CD4-positive, alpha-beta T cell treated with Interleukin-6 at 100 ng/mL for 8 hours (primary cell): ENCODE measurements around the gene SPNS3.

Experiments
- DNase-seq: peaks from one replicate; pipeline ENCODE4 v3.0.0-alpha.2; 2020; ENCODE audit warnings: mixed read lengths, low spot score

SPNS3 gene

DNA sequence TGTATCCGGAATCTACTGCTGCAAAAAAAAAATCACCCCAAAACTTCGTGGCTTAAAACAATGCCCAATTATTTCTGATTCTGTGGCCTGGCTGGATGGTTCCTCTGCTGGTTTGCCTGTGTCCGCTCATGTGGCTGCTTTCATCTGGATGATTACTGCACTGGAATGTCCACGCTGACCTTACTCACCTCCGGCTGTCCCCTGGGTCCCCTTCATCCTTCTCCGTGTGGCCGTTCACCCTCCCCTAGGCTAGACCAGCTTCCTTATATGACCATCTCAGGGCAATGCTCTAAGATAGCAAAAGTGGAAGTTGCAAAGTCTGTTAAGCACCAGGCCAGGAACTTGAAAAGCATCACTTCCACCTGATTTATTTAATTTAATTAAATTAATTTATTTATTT, 33.5 kb downstream of the SPNS3 start:
- DNase-seq, result no peak

DNA sequence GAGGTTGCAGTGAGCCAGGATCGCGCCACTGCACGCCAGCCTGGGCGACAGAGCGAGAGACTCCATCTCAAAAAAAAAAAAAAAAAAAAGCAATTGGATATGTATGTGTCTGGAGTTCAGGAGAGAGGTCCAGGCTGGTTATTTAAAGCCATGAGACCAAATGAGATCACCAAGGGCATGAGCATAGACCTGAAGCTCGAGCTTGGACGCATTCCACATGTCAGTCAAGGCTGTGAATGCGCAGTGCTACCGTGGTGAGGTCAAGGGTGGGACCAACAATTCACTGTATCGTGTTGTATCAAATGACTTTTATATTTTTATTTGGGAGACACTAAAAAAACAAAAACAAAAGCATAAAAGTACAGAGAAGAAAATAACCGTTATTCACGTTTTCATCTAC, 35.8 kb downstream of the SPNS3 start:
- DNase-seq, result no peak

DNA sequence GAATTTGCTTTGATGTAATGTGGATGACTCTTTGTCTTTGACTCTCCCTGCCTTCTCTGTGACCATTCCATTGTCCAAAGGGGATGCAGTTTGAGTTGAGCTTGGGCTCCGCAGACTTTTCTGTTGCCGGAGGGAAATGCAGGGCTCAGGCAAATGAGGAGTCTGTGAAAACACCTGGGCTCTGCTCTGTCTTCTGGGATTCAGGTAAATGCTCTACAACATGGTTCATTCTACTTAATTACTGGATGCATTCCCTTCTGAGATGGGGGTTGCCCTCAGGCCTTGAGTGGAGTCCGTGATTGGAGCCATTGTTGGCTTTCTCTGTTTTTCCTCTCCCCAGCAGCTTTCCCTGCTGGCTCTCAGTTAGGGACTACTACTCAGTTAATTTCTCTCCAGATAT, 38.5 kb downstream of the SPNS3 start:
- DNase-seq, result no peak

DNA sequence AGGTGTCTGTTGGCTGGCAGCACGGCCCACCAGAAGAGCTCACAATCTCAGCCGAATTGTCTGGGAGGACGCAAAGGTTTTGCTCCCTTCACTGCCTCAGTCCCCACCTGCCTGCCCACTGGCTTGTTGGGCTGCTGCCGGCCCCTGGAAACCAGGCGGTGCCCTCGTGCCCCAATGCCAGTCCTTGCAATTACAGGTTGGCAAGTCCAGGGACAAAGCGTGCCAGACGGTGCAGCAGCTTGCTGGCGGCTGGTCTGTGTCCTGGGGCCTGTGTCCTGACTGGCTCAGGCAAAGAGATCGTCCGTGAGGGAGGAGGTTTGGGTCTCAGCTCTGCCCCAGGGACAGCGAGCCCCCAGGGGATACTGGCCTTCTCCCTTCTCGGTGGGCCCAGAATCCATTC, 40.4 kb downstream of the SPNS3 start:
- DNase-seq, result no peak

DNA sequence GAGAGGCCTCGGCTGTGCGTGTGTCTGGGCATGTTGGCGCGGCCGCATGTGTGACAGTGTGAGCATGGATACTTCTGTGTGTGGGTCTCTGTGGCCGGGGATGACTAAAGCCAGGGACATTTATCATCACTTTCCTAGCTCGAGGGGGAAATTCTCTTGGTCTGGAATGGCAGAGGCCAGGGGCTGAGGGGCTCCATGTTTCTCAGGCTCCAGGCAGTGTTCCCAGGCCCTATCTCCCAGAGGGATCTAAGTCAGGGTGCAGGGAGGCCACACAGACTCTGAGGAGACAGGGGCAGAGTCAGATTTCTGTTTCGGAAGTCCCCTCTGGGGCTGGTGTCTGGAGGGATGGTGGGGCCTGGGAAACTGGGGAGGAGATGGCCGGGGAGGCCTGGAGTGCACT, 41.3 kb downstream of the SPNS3 start:
- DNase-seq, result no peak

DNA sequence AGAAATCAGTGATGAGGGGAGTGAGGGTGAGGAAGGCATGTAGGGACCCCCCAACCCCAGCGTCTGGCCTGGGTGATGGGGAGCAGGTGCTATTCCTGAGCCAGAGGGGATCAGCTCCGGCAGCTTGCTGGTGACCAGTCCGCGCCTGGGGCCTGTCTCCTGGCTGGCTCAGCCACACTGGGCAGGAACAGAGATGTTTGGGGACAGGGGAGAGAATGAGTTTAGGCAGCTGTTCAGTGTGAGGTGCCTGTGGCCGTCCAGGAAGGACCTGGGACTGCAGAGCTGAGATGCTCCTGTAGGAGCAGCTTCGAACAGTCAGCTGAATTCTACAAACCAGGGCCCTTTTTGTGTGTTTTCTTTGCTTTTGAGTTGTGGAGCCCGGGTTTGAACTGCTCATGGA, 41.7 kb downstream of the SPNS3 start:
- DNase-seq, result no peak

DNA sequence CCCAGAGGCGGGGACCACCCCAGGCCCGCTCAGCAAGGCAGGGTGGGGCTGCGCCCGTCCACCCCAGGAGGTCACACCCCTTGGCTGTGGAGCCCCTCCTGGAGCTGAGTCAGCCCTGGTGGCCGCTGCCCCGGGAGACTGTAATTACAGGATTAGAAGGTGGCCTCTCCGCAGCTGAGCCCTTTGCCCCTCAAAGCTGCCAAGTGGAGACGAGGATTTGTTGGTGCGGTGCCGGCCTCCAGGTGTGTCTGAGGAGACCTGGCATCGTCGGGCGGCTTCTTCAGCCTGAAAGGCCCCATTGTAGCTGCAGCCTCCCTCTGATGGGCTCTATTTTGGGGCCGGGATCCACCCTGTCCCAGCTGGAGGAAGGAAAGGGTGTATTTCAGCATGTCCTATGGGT, 42.3 kb downstream of the SPNS3 start:
- DNase-seq, result no peak

DNA sequence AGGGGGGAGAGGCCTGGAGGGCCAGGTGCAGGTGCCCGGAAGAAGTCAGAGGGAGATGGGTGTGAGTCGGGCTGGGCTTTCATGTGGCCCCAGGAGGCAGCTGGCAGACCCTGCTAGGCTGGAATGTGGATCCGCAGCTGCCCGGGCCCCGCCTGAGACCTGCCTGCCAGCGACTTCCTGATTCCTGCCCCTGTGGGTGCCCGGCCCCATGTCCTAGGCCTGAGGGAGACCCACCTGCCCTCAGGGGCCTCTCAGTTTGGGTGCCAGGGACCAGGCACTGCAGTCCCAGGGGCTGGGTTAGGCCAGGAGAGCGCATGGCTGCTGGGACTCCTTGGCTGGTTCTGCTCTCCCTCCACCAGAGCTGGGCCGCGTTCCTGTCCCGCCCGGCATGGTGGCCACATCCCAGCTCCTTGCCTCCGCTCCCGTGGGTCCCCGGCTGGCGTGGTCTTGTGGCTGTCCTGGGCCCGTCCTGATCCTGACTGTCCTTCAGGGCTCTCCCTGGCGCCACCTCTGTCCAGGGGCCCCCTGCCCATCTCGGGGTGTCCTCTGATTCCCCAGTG, 42.9 kb downstream of the SPNS3 start:
- DNase-seq, result no peak

DNA sequence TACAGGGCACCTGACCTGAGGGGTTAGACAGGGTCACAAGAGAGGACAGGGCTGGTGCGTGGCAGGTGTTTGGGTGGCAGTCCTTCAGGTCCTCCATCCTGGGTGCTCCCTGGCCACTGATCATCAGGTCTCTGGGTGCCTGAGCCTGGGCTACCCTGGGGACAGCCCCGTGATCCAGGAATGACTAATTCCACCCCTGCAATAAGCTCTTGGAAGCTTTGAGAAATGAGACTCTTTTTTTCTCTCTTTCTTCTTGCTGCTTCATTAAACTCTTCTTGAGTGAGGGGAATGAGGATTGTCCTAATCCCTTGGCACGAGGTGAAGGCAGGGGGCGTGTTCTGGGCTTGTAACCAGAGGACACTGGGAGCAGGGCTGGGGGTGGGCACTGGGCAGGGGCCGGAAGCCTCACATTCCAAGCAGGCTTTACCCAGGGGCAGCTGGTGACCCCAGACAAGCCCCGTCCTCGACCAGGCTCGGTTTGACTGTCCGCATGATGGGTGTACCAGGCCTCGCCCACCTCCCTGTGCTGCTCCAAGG, 43.6 kb downstream of the SPNS3 start:
- DNase-seq, result no peak

DNA sequence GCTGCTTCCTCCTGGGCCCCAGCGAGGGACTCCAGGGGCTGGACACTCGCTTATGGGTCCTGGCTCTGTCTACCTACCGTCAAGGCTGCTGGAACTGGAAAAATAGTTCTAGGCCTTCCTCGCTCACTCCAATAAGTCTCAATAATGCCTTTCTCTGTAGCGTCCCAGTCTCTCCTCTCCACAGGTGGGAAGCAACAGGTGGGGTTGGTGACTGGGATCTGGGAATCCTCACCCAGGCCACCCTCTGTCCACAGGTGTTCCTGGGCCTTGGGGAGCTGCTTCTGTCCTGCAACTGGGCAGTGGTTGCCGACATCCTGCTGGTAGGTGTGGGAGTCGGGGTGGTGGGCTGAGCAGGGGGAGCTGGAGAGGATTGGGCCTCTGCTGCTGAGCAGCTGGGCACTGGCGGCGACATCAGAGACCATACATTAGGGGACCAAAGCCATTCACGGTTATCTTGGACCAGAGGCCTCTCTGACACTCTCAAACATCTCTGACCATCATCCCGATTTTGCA, 44.6 kb downstream of the SPNS3 start:
- DNase-seq, result no peak

DNA sequence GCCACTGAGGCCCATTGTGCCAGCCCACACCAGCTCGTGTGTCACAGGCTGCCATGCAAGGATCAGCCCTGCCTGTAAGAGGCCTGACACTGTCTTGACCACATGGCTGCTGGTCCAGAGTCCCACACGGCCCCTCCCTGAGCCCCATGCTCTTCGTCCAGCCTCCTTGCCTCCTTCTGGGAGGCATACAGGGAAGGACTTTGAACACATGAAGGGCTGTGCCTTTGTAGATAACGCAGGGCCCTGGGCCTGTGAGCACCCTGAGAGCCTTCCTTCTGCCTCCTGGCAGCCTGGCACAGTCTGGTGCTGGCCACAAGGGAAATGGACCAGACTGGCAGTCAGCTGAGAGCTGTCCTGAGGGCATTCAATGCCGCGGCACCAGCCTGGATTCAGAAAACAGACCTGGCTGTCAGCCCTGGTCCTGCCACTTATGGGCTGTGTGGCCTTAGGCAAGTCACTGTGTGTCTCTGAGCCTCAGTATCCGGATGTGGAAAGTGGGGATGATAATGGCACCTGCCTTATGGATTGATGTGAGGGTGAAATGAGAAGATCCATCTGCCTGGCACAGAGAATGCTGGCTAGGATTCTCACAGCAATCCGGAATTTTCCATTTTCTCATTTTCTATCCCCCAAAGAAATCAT, 45.7 kb downstream of the SPNS3 start:
- DNase-seq, result no peak

DNA sequence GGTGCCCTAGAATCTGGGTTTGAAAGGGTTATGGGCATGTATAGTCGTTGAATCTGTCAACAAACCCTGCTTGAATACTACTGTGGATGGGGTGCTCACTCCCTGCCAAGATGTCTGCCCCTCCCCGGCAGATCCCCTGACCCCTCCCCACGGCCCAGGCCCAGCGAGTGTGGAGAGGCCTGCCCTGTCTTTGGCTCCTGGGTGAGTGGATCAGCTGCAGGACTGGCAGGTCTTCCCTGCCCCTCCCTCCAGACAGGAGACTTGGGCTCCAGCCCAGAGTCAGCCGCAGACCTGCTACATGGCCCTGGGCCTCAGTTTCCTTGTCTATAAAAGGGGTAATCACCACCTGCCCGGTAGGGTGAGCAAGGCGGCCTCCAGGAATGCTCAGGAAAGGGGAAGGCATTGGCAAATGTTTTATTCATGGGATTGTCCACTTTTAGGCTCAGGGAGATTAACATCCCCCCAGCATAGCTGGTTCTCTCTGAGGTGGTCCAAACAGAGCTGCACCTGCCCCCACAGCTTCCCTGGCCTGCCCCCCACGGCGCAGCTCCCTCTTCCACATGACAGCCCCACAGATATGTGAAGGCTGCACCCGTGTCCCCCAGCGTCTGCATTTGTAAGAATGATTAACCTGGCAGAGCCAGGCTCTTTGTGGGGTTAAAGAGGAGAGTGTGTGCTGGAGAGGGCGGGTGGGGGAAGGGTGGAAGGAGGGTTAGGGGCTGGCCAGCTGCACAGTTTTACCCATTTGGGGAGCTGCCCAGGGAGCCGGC, 46.4 kb downstream of the SPNS3 start:
- DNase-seq, result no peak

DNA sequence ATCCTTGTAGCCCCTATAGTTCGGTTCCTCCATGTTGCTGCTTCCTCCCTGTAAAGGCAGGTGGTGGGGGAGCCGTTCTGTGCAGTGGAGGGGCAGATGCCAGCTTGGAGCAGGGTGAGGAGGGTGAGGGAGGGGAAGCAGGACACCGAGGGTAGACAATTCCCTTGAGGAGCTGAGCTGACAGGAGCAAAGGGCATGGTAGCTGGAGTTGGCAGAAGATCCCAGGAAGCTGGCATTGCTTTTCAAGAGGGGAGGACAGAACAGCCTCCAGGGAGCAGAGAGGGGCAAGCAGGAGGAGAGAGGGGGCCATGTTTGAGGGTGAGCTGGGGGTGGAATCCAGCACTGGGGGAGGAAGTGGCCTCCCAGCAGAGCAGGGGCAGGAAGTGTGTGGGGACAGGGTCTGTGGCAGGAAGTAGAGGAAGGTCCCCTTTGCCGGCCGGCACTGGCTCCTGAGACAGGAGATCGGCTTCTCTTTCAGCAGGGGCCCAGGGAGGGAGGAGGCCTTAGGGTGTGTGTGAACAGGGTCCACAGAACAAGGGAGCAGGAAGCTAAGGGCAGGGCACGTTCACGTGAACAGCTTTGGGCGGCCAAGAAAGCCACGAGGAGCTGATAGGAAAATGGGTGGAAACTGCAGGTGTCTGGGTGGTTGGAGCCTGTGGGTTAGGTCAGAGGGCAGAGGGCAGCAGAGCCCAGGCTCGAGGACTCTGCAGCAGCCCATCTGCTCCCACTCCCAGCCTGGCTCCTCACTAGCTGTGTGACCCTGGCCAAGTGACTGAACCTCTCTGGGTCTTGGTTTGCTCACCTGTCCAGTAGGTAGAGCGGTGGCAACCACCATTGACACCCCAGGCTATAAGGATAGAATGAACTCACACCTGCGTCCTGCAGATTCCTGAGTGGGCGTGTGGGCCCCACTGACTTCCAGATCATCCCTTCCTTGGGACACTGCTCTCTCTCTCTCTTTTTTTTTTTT, 47.5 kb downstream of the SPNS3 start:
- DNase-seq, result peak; percentile 52

DNA sequence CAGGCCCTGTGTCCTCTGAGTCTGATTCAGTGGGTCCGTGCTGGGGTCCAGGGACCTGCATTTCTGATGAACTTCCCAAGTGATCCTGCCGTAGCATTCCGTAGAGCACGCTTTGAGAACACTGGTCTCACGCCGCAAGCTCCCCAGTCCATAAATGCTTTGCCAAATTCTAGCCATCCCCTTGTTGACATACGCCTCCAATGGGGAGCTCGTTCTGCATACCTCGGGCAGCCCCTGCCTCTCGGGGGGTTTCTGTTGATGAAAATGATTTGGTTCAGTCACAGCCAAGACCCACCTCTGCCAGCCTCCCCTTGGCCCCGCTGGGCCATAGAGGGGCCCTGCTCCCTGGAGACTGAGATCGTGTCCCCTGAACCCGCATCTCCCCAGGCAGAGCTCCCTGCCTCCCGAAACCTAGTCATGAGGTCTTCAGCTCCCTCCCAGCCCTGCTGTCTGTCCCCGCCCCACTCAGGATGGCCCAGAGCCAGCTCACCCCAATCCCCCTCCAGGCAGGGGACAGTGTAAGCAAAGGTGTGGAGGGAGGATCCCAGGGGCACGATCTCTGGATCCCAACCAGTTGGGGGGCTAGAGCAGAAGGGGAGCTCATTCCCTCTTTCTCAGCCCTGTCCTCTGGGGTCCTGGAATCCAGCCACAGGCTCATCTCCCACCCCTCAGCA, 48.7 kb downstream of the SPNS3 start:
- DNase-seq, result no peak

DNA sequence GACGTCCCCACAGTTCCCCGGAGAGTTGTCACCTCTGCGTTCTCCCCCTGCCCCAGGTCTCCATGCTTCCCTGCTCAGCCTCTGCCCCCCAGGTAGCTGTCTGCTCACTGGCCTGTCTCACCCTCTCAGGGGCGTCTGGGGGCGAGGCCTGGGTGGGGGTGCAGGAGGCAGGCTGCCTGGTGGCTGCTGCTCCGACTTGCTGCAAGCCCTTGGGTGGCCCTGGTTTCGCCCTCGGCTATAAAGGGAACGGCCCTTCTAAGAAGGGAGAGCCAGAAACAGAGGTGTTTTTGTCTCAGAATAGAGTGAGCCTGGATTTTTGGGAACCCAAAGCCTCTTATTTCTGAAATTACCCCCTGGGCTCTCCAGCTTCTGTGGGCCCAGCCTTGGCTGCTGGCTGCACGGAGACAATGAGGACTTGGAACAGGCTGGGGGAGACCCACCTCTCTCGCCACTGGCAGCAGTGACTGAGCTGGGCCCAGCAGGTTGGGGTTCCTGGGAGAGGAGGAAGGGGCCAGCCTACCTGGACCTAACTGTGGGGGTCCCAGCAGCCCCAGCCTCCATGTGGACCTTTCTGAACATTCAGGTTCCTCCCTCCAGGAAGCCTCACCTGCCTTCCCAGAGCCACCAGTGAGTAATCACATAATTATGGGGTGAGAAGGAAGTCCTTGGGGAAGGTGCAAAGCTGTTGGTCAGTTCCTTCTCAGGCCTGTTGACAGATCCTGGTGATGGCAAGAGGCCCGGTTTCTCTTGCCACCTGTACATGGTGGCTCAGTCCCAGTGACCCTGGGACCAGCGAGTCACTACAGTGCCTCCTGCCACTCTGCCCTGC, 49.5 kb downstream of the SPNS3 start:
- no peak for DNase-seq

DNA sequence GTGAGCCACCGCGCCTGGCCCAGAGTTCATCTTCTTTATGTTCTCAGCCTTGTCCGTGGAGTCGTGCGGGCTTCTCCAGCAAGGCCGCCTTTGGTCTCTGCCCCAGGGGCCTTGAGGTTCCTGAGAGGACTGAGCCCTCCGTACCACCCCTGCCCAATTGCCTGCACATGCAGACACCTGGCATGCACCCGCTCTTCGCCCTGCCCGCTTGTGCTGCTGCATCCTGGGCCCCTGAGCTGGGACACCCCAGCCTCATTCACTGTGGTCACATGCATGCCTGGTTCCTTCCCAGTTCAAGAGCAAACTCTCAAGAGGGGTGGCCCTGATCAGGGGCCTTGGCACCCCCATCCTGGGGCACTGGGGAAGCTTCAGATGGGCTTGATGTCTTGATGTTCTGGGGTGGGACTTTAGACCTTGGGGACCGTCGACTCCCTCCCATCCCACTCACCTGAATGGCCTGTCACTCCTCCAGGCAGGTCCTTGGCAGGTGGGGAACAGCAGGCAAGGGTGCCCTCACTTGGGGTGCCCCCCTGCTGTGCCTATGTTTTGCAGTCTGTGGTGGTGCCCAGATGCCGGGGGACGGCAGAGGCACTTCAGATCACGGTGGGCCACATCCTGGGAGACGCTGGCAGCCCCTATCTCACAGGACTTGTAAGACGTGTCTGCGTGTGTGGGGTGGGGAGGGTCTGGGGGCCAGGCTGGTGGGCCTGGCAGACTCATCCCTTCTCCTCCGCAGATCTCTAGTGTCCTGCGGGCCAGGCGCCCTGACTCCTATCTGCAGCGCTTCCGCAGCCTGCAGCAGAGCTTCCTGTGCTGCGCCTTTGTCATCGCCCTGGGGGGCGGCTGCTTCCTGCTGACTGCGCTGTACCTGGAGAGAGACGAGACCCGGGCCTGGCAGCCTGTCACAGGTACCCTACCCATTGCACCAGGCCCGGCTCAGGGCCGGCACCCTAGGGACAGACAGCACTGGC, 52.2 kb downstream of the SPNS3 start:
- DNase-seq, result peak; percentile 64

DNA sequence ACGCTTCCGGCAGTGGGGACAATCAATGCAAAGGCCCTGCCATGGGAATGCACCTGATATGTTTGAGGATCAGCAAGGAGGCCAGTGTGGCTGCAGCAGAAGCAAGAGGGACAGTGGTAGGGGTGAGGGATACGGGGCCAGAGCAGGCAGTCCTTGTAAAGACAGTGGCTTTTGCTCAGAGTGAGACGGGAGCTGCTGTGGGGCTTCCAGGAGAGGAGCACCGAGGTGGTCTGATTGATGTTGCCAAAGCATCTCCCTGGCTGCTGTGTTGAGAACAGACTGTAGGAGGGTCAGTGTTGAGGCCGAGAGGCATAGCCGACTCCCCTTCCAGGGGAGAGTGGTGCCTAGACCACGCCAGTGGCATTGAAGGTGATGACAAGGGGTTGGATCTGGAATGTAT, 53.6 kb downstream of the SPNS3 start:
- DNase-seq, result no peak

DNA sequence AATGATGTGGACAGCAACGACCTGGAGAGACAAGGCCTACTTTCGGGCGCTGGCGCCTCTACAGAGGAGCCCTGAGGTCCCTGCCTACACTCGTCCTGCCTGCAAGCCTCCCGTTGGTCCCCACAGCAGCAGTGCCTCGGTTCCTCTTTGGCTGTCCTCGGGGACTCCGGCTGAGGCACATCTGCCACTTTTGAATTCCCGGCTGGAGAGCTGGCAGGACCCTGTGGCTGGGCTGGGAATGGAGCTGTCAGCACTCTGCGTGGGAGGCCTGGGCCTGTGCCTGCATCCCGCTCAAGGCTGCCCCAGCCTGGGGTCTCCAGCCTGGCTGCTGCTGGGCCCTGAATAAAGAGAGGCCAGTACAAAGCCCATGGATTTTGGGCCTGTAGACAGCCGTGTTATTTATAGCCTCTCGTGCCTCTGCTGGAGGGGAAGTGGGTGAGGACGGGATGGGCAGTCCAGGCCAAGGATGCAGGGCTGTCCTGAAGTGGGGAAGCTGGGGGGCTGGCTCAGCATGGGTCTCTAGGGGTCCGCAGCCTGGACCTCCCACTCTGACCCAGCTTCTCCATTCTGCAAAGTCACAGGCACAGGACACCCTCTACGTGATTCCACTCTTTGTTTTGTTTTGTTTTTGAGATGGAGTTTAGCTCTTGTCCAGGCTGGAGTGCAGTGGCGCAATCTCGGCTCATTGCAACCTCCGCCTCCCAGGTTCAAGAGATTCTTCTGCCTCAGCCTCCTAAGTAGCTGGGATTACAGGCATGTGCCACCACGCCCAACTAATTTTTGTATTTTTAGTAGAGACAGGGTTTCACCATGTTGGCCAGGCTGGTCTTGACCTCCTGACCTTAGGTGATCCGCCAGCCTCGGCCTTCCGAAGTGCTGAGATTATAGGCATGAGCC, 54.3 kb downstream of the SPNS3 start:
- DNase-seq, result no peak
